ENCODE measurements around the gene RIPK3. TPM values are rescaled to one million over a fixed set of nuclear protein-coding genes. Genes with fewer than 3 reads are reported as not detected.
"Not testable (repeated sequence)": the region's sequence is repeated elsewhere in the genome, so short reads cannot be mapped to it uniquely, and the experiment has no call there.

Gene RIPK3
- polyA plus RNA-seq, 2 of the 4 experiments (the other 2 are of a cell fraction) = not detected

GRCh38 chr14:24355009-24355408 is 15.2 kb upstream of the RIPK3 start:
- 87% methylated on average over 7 of the region's 7 CpGs for WGBS (ENCODE audit: missing lambda C conversion rate)
- H3K27ac ChIP-seq = no peak overlapping the region
- ChIA-PET CTCF (interaction anchor here (1.0 to 6.0 kb wide), 3 partner anchors 13 to 27 kb away, joined by 4 to 35 read pairs (median 7); partner anchors contain the start of gene ADCY4), POLR2A (no interaction called here)
- DNase-seq (ENCODE audit: low read depth in 1 of 2, low spot score in 1 of 2) (no peak), FAIRE-seq (no peak), ATAC-seq (no peak)
- TF ChIP-seq KDM5A (IDR thresholded peaks at IDR 0.05) = no peak
- TF ChIP-seq SREBF2 (IDR thresholded peaks at IDR 0.05) = no peak
- no peak for TF ChIP-seq ZSCAN20 (CRISPR knock-in tag; IDR thresholded peaks at IDR 0.05)
- no peak for TF ChIP-seq FOSL2 (IDR thresholded peaks at IDR 0.05)
- TF ChIP-seq FOSL2 (CRISPR knock-in tag; IDR thresholded peaks at IDR 0.05) = no peak
- TF ChIP-seq, protein P1, sequence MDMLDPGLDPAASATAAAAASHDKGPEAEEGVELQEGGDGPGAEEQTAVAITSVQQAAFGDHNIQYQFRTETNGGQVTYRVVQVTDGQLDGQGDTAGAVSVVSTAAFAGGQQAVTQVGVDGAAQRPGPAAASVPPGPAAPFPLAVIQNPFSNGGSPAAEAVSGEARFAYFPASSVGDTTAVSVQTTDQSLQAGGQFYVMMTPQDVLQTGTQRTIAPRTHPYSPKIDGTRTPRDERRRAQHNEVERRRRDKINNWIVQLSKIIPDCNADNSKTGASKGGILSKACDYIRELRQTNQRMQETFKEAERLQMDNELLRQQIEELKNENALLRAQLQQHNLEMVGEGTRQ (IDR thresholded peaks at IDR 0.05) = no peak
- no peak for TF ChIP-seq MAZ (IDR thresholded peaks at IDR 0.05; ENCODE audit: borderline replicate concordance, low read depth, low read length)
- no peak for TF ChIP-seq TFCP2L1 (CRISPR knock-in tag; IDR thresholded peaks at IDR 0.05)
- TF ChIP-seq ZFP36 (IDR thresholded peaks at IDR 0.05; ENCODE audit: borderline replicate concordance, partially characterized antibody) = no peak
- no peak for TF ChIP-seq CBX8 (IDR thresholded peaks at IDR 0.05)
- TF ChIP-seq EP300 (IDR thresholded peaks at IDR 0.05) = no peak
- TF ChIP-seq CHD4 (IDR thresholded peaks at IDR 0.05; ENCODE audit: borderline replicate concordance) = no peak
- no peak for TF ChIP-seq JUNB (IDR thresholded peaks at IDR 0.05)
- TF ChIP-seq, protein P2, sequence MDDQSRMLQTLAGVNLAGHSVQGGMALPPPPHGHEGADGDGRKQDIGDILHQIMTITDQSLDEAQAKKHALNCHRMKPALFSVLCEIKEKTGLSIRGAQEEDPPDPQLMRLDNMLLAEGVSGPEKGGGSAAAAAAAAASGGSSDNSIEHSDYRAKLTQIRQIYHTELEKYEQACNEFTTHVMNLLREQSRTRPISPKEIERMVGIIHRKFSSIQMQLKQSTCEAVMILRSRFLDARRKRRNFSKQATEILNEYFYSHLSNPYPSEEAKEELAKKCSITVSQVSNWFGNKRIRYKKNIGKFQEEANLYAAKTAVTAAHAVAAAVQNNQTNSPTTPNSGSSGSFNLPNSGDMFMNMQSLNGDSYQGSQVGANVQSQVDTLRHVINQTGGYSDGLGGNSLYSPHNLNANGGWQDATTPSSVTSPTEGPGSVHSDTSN (IDR thresholded peaks at IDR 0.05) = no peak
- H3K4me1 ChIP-seq = peaks cover 17% of the 10 kb centered on the region
- H3K4me2 ChIP-seq = no peak overlapping the region; the same call in 2 of the 3 replicates
- H3K9me3 ChIP-seq = no peaks in the 10 kb centered on the region
- no peak overlapping the region for H3K4me3 ChIP-seq

- FAIRE-seq; ATAC-seq; DNase-seq (ENCODE audit: low read depth in 1 of 2, low spot score in 1 of 2); H3K9me3 ChIP-seq; POLR2A ChIA-PET; H3K4me3 ChIP-seq: not testable (repeated sequence)
- 64% methylated on average over 3 of the region's 3 CpGs for WGBS (ENCODE audit: missing lambda C conversion rate)
- Histone ChIP-seq H3K4me2 (peak overlapping the region; percentile 57), H3K27ac (0 out of 6 replicates have a peak overlapping the region, but pooled peaks of 1 of the 2 experiments have one; percentile 14), H3K4me1 (peaks cover 17% of the 10 kb centered on the region)
- CTCF ChIA-PET = interaction anchor here (0.6 to 6.0 kb wide), 4 partner anchors 12 to 26 kb away, joined by 3 to 35 read pairs (median 6); partner anchors contain the start of gene ADCY4
Measured at GRCh38 chr14:24354482-24354825, 14.7 kb upstream of the RIPK3 start.

DNA sequence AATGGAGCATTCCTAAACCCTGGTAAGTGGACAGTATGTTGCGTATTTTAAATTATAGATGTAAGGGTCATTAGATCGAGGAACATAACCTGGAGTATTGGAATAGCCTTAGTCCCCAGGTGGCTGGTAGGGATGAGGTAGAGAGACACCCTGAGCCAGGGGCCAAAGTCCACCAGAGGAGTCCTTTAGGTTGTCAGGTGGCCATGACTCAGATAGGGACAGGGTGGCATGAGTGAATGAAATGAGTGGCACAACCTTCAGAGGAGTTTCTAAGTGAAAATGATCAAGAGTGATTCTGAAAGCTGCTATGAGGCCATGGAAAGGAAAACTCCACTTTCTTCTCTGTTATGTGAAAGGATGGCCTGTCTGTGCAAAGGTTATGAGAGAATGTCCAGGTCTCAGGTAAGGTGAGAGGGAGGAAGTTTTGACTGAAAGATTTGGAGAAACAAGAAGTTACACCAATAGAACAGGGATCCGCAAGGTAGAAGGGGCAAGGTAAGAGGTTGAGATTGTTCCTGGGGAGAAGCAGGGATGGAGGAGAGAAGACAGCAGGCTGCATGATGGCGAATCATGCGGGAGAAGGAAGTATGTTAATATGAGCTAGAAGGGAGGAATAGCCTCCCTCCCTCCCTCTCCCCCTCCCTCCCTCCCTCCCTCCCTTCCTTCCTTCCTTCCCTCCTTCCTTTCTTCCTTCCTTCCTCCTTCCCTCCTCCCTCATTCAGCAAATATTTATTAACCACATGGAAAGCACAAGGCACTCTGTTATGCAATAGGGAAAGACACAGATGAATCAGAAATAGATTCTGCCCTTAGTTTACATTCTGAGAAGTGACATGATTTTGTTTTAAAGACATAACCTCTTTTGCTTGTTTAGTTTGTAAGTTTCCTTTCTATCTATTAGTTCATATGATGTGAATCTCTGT is 14.0 kb upstream of the RIPK3 start:
- H3K4me2 ChIP-seq = peak overlapping the region; percentile 57
- ATAC-seq (peak; percentile 38 to 74; a peak in 4 of 6 replicates), FAIRE-seq (no peak), DNase-seq (ENCODE audit: low read depth in 1 of 2, low spot score in 1 of 2) (no peak)
- H3K27ac ChIP-seq = peak overlapping the region; percentile 25 to 33; a peak in 4 of 6 replicates
- H3K9me3 ChIP-seq = no peaks in the 10 kb centered on the region
- 77% methylated on average over 5 of the region's 5 CpGs for WGBS (ENCODE audit: missing lambda C conversion rate)
- H3K4me1 ChIP-seq = peaks cover 17% of the 10 kb centered on the region
- CTCF ChIA-PET = interaction anchor here (0.6 to 6.0 kb wide), 7 partner anchors 12 to 83 kb away, joined by 3 to 35 read pairs (median 4); partner anchors contain the start of gene ADCY4
- POLR2A ChIA-PET = interaction anchor here (0.6 kb wide), 1 partner anchor 8 kb away, joined by 3 read pairs; no protein-coding TSS in a partner anchor
- no peak for TF ChIP-seq NPAS2 (CRISPR knock-in tag; IDR thresholded peaks at IDR 0.05; ENCODE audit: borderline replicate concordance)
- TF ChIP-seq CHD2 (IDR thresholded peaks at IDR 0.05; ENCODE audit: low read length, partially characterized antibody) = no peak
- TF ChIP-seq, protein P1 (IDR thresholded peaks at IDR 0.05) = no peak
- TF ChIP-seq CEBPB (IDR thresholded peaks at IDR 0.05) = peak; percentile 51 to 59; a peak in 3 of 4 replicates
- no peak overlapping the region for H3K4me3 ChIP-seq
